Measurements from ENCODE around the gene LRRFIP1.

LRRFIP1 gene

GRCh38 chr2:237729681-237730475, 102.5 kb downstream of the LRRFIP1 start:
- DNase-seq: no peak

- DNase-seq: no peak
Measured at GRCh38 chr2:237731663-237732062, 104.3 kb downstream of the LRRFIP1 start.

GRCh38 chr2:237732070-237732469, 104.7 kb downstream of the LRRFIP1 start:
- DNase-seq: no peak

DNA sequence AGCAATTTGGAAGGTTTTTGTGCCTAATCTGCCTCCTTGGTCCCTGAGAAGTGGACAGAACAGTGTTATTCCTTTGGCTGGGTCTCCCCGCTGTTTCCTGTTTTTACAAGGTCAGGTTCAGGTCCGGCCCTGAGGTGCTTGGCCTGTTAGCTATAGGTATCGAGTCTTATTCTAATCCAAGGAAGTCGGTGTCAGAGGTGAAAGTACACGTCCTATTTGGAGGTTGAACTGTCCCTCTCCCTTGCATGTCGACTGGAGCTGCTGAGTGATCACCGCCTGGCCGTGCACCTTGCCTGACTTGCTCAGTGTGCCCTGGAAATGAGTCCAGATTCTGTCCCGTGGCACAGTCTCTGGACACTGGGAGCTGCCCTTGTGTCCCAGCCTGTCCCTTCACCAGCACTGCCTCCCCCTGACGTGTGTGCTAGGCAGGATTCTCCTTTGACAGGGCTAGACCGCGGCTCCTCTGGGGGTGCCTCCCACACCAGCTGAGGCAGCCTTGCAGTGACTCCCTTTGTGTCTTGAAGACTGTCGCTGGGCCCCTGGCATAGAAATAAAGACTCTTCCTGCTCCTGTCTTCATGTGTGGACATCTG, 105.5 kb downstream of the LRRFIP1 start:
- no peak for DNase-seq

- no peak for DNase-seq
Measured at GRCh38 chr2:237733677-237734300, 106.4 kb downstream of the LRRFIP1 start.

DNA sequence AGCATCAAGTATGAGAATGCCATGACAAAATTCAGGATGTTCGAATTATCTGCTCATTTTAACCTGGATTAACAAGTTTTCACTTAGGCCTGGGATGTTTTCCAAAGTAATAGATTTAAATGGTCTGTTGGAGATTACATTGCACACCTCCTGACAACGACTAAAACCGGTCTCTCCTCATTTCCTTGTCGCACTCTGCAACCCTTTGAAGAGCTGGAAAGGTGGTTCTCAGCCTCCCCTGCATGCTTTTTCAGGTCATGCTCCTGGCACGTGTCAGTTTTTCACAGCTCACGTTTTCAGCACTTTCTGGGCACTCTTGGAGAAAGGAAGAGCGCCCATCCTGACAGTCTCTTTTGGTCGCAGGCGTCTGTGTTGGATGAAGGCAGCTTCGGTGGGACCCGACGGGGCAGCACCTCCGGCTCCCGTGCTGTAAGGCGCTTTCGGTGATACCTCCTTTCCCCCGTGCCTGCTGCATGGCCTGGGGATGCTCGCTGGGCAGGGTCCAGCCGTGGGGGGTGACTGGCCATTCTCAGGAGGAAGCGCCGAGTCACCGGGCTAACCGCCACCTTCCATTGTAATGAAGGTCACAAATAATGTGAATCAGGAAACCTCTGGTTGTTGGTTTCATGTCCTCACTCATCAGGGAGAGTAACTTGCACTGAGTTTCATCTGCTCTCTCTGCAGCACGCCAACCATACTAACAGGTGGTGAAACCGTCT, 107.7 kb downstream of the LRRFIP1 start:
- no peak for DNase-seq

- DNase-seq: no peak
Measured at GRCh38 chr2:237735798-237736197, 108.4 kb downstream of the LRRFIP1 start.

- no peak for DNase-seq
Measured at GRCh38 chr2:237736783-237737182, 109.4 kb downstream of the LRRFIP1 start.

DNA sequence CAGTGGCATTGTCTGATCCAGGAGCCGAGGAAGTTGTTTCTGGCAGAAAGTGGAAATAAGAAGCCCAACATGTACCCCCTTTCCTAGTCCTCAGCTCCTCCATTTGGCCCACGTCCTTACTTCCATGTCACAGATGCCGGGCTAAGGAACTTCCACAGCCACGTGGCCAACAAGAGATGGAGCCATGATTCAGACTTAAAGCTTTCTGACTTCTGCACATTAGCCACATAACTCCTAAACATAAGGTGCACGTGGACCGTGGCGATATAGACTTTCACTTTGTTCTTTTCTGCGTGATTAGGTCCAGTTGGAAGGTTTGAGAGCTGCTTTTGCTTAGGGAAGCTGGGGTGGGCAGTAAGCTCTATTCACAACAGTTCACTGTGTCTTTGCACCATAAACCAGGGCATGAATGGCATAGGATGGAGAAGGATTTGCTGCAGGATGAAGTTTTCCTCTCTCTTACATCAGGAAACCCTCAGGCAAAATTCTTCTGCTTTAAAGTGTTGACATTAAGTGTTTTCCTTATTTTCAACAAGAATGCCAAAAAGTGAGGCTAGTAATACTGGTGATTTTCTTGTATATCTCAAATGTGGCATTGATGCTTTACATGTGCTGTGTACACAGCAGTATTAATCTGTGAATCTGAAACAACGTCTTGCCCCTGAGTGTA, 109.9 kb downstream of the LRRFIP1 start:
- DNase-seq: no peak

- no peak for DNase-seq
Measured at GRCh38 chr2:237738255-237738654, 110.9 kb downstream of the LRRFIP1 start.

- DNase-seq: no peak
Measured at GRCh38 chr2:237739101-237739500, 111.7 kb downstream of the LRRFIP1 start.

DNA sequence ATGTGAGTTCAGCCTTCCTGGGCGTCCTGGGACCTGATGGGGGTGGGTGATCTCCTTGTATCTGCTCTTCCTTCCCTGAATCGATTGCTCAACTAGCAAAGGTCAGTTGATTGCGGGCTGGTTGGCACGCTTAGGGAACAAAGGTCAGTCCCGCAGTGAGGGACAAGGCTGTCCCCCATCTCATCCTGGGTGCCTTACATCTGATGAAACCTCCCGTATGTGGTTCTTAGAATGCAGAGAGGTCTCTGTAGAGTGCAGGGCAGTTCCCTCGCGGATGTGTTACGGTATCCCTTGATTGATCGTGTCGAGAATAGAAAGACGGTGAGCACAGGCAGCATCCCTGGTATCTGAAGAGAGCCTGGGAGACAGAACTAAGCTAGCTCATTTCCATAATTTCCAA, 114.8 kb downstream of the LRRFIP1 start:
- DNase-seq: no peak

GRCh38 chr2:237742614-237743013, 115.2 kb downstream of the LRRFIP1 start:
- no peak for DNase-seq

DNA sequence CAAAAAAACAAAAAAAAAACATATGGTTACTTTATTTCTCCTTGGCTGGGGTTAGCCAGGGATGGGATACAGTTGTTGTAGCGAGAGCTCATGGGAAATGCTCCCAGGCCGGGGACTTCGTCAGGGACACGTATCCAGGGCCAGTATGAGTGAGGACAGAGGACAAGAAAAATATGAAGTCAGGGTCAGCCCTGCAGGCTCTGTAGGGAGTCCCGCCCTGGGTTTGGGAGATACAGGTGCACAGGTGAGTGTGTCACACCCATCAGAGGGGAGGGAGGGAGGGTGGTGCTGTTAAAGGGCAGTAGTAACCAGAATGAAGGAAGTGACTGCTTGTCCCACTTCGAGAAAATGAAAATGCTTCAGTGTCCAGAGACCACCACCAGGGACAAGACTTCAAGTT, 115.6 kb downstream of the LRRFIP1 start:
- no peak for DNase-seq

GRCh38 chr2:237743561-237744269, 116.3 kb downstream of the LRRFIP1 start:
- no peak for DNase-seq

- no peak for DNase-seq
Measured at GRCh38 chr2:237744270-237744612, 116.9 kb downstream of the LRRFIP1 start.

- DNase-seq: peak; percentile 81
Measured at GRCh38 chr2:237744613-237745249, 117.3 kb downstream of the LRRFIP1 start.

GRCh38 chr2:237745250-237745613, 117.8 kb downstream of the LRRFIP1 start:
- no peak for DNase-seq

DNA sequence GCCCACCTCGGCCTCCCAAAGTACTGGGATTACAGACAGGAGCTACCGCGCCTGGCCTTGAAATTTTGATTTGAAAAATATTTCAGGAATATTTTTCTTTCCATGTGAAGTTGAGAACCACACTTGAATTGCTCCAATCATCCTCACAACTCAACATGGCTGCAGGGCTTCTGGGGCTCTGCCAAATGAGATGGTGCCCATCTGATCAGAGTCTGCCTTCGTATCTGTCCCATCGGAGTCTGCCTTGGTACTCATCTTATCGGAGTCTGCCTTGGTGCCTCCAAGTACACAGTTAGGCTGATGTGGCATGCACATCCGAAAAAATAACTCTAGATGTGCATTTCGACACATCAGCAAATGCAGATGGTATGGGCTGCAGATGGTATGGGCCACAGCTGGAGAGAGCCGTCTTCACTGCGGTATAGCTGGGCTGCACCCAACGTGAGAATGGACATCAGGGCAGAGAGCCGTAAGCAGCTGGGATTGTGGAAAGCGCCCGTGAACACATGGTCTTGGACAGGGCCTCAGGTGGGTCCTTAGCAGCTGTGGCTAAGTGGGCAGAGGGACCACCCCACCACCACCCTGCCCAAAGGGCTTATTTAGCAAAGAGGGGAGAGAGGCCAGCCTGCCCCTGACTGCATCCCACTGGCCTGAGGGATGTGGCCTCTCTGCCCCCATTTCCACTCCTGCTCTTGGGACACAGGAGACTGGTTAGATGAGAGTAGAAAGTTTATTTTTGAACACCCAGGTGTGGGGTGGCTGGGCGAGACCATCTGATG, 119.1 kb downstream of the LRRFIP1 start:
- DNase-seq: no peak

DNA sequence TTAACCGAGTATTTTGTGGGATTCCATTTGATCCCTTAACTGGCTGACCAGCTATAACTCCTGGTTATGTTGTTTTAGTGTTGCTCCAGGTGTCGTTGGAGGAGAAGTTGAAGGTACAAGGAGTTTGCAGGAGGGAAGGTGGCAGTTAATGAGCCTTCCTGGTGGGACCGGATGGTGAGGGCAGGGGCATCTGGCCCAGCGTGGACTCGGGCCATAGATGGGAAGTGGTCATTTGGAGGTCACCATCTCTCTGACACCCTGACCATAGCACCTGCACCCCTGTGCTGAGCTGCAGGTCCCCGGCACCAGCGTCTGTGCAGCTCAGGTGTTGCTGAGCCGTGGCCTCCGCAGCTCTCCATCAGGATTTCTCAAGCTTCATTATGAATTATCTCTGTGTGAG, 119.8 kb downstream of the LRRFIP1 start:
- DNase-seq: no peak

GRCh38 chr2:237749002-237749401, 121.6 kb downstream of the LRRFIP1 start:
- DNase-seq: no peak
